Choroid plexus epithelial cell (primary cell): ENCODE measurements around the gene AREL1.

Experiments used
- DNase-seq: peaks from one replicate; pipeline ENCODE4 v3.0.0-alpha.2; 2010; ENCODE audit warnings: low read depth
- H3K4me3 ChIP-seq: 2 replicates; pipeline ENCODE4 v1.5.1; 2011; ENCODE audit warnings: low read depth, mild to moderate bottlenecking, control low read depth, low read length, moderate library complexity
- TF ChIP-seq, protein P1 (sequence below): conservative IDR thresholded peaks from 2 replicates; pipeline ENCODE4 v1.5.1; 2011; ENCODE audit warnings: low read depth, mild to moderate bottlenecking, control low read depth, inconsistent platforms, low read length, moderate library complexity

The AREL1 gene

DNA sequence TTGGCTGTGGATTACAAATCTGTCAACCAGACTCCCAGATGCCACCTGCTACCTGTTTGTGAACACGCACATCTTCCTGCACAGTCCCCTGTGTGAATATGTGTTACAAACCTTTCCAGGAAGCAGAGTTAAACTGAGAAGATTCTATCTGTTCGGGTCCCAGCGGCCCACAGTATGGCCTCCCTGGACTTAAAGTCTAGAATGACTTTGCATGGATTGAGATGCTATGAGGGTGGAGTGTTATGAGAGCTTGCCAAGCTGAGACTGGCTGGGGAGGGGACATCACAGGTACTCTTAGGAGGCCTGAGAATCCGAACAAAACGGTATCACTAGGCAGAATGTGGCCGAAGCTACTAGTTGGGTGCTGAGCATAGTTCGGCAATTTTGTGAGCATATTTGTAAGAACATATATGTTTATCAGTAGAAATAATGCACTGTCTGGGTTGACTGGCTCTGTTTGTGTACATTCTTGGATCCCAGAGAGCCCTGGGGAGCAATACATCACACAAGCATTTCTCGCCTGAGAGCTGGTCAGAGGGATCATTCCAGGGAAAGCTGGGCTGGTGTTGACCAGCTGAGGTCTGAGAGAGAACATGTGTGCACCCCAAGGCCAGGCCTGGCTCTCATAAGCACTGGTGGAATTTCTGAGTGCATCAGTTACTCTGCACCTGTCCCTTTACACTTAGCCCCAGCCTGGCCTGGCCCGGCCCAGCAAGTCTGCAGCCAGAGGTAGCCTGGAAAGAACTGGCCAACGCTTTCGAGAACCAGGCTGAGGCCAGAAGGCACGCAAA lies 71.1 kb downstream of the AREL1 start:
- no peak for DNase-seq
- TF ChIP-seq, protein P1, sequence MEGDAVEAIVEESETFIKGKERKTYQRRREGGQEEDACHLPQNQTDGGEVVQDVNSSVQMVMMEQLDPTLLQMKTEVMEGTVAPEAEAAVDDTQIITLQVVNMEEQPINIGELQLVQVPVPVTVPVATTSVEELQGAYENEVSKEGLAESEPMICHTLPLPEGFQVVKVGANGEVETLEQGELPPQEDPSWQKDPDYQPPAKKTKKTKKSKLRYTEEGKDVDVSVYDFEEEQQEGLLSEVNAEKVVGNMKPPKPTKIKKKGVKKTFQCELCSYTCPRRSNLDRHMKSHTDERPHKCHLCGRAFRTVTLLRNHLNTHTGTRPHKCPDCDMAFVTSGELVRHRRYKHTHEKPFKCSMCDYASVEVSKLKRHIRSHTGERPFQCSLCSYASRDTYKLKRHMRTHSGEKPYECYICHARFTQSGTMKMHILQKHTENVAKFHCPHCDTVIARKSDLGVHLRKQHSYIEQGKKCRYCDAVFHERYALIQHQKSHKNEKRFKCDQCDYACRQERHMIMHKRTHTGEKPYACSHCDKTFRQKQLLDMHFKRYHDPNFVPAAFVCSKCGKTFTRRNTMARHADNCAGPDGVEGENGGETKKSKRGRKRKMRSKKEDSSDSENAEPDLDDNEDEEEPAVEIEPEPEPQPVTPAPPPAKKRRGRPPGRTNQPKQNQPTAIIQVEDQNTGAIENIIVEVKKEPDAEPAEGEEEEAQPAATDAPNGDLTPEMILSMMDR: no peak
- no peak overlapping the region for H3K4me3 ChIP-seq

DNA sequence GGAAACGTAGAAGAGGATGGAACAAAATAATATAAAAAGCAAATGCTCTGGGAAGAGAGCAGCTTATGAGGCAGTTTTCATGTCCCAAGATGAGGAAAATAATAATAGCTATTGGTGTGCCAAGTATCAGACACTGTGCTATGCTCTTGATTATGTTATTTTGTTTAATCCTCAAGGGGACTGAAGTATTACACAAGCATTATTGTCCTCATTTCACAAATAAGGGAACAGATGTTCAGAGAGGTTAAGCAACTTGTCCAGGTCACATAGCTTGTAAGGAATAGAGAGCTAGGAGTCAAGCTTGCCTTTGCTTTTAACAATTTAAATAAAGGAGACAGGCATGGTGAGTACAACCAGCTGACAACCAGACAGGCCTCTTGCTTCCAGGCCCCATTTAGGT lies 73.9 kb downstream of the AREL1 start:
- peak; percentile 48 for DNase-seq
- H3K4me3 ChIP-seq: no peak overlapping the region
- TF ChIP-seq, protein P1: no peak

DNA sequence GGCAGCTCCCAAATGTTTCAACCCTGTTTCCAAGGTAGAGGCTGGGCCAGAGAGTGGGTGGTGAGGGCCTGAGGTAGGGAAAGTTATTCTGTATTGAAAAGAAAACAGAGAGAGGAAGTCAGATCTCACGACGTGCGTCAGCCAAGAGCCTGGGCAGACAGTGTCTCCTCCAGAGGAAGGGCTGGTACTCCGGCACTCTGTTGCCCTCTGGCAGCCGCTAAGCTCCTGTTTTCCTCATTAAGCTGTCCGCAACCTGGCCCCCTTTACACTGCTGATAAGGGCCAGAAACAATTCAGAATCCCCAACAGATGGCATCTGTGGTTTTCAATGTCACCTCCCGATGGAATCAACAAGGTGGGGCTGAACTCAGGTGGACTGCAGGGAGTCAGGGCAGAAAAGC lies 74.8 kb downstream of the AREL1 start:
- TF ChIP-seq, protein P1: no peak
- no peak for DNase-seq

DNA sequence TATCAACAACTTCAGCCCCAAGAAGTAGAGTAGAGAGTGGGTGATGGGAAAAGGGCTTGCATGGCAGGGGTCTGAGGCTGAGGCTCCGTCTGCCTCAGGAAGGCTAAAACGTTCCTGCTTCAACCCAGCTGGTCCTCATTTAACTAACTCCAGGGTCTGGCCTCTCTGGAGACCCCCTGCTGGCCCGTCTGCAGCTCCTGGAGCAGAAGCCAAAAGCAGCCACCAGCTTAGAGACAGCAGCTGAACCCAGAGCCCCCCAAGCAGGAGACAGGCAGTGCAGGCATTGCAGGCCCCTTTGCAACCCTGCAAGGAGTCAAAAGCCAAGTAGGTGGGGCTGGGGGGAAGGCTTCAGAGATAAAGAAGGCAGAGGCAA lies 75.7 kb downstream of the AREL1 start:
- no peak overlapping the region for H3K4me3 ChIP-seq
- TF ChIP-seq, protein P1: no peak
- peak; percentile 35 for DNase-seq

More for the DNA sequence above, 74.8 kb downstream of the AREL1 start:
- no peak overlapping the region for H3K4me3 ChIP-seq

DNA sequence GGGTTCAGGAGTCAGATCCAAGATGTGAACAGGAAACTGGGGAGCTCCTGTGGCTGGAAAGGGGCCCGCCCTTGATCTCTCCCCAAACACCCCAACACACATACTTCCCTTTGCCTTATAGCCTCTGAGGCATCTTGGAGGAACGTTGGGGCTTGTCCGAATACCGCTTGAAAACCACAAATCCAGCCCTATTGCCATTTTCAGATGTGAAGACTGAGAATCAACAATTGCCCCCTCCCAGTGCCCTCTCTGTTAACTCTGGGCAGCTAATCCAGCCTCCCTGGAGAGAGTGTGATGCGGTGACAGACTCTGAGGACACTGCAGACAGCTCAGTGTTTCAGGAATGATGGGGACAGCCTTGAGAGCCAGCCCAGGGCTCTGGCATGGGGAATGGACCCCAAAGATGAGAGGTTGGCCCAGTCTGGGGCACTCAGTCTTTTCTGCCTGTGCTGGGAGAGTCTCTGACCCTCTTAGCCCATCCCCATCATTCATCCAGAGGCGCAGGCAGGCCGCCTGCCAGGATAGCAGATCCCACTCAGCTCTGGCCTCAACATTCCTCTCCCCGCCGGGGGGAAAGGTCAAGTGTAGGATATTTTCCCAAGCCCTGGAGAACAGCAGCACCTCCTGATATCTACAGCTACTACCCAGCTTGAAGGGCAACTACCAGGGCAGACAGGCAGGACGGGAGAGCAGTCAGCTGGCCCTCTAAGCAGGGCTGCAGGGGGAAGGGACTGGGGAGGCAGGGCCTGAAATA lies 76.3 kb downstream of the AREL1 start:
- peak; percentile 28 for DNase-seq
- TF ChIP-seq, protein P1: no peak
- no peak overlapping the region for H3K4me3 ChIP-seq

DNA sequence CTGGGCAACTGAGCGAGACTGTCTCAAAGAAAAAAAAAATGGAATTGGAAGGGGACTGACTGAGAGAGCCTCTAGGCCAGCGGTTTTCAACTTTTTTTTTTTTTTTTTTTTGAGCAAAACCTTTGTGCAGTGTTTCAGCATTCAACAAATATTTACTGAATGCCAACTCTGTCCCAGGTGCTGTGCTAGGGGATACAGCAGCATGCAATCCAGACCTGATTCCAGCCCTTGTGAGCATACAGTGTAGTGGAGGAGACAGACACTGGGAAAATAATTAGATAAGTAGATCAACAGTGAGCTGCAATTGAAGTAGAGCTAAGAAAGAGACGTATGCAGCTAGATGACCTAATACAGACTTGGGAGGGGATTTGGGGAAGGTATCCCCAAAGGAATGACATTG lies 77.0 kb downstream of the AREL1 start:
- TF ChIP-seq, protein P1: no peak
- DNase-seq: no peak
- H3K4me3 ChIP-seq: no peak overlapping the region

DNA sequence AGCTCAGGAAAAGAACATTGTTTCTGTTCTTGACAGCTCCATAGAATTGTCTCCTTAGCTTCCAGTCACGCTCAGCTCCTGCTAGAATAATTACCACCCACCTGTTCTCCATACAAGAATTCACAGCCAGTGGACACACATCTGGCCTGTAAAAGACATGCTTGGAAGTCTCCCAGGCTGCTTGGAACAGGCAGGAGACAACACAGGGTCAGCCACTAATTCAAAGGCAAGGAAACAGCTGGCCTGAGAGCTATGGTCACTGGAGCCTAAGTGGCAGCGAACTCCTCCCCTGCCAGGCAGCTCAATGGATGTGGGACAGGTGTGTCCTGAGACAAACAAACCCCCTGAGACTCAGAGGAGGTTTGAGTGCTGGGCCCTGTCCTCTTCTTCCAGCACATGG lies 77.9 kb downstream of the AREL1 start:
- no peak overlapping the region for H3K4me3 ChIP-seq
- TF ChIP-seq, protein P1: no peak
- no peak for DNase-seq
